ENCODE results near the gene RTP1.

- TF ChIP-seq, protein P1, sequence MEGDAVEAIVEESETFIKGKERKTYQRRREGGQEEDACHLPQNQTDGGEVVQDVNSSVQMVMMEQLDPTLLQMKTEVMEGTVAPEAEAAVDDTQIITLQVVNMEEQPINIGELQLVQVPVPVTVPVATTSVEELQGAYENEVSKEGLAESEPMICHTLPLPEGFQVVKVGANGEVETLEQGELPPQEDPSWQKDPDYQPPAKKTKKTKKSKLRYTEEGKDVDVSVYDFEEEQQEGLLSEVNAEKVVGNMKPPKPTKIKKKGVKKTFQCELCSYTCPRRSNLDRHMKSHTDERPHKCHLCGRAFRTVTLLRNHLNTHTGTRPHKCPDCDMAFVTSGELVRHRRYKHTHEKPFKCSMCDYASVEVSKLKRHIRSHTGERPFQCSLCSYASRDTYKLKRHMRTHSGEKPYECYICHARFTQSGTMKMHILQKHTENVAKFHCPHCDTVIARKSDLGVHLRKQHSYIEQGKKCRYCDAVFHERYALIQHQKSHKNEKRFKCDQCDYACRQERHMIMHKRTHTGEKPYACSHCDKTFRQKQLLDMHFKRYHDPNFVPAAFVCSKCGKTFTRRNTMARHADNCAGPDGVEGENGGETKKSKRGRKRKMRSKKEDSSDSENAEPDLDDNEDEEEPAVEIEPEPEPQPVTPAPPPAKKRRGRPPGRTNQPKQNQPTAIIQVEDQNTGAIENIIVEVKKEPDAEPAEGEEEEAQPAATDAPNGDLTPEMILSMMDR (conservative IDR thresholded peaks at IDR 0.05; ENCODE audit: low read depth in 2 of 2), result no peak
- TF ChIP-seq EZH2 (IDR thresholded peaks at IDR 0.05; ENCODE audit: low read depth, unreplicated experiment) (no peak), POLR2AphosphoS5 (IDR thresholded peaks at IDR 0.05; ENCODE audit: low read depth) (no peak), EZH2phosphoT487 (IDR thresholded peaks at IDR 0.05; ENCODE audit: unreplicated experiment) (no peak), ZNF331 (CRISPR knock-in tag; IDR thresholded peaks at IDR 0.05; ENCODE audit: low read depth) (no peak)
These were observed 29.5 kb upstream of the RTP1 start for GRCh38 chr3:187167777-187168176.
